K562 (cell line): ENCODE results near the gene NOL4L. TPM values are rescaled to one million over a fixed set of nuclear protein-coding genes. Genes with fewer than 3 reads are reported as not detected.

Source experiments
- CTBP1 ChIP-seq: fragments of 450-650 bp; IDR thresholded peaks from 2 replicates; pipeline ENCODE4 v1.6.1; 2016; ENCODE audit warnings: borderline replicate concordance
- DMBX1 ChIP-seq: fragments of 250-450 bp; sonication (Bioruptor Pico); IDR thresholded peaks from 2 replicates; pipeline ENCODE4 v1.8.0; 2022; ENCODE audit warnings: inconsistent platforms, mild to moderate bottlenecking, moderate library complexity, borderline replicate concordance
- GABPB2 ChIP-seq: fragments of 250-450 bp; sonication (Bioruptor Pico); conservative IDR thresholded peaks from 2 replicates; pipeline ENCODE4 v1.5.1; 2021; ENCODE audit warnings: mild to moderate bottlenecking
- ILF3 ChIP-seq: fragments of 450-650 bp; IDR thresholded peaks from 2 replicates; pipeline ENCODE4 v1.6.1; 2018; ENCODE audit warnings: antibody characterized with exemption, mild to moderate bottlenecking, moderate library complexity, borderline replicate concordance
- JUN ChIP-seq, 2 experiments: sonication (generic) in 1 of 2; formaldehyde crosslinking in 1 of 2; IDR thresholded peaks; 2 replicates each; pipeline versions ENCODE4 v1.6.1 to v1.8.0; 2012 to 2022; ENCODE audit warnings: borderline replicate concordance in 2 of 2, mild to moderate bottlenecking in 2 of 2, improper control_type of control experiment in 1 of 2, low read depth in 1 of 2, low read length in 1 of 2, missing genetic modification reagents in 1 of 2
- MYBL2 ChIP-seq, 2 experiments: fragments of 450-650 bp in 1 of 2; sonication (generic) in 1 of 2; formaldehyde crosslinking in 1 of 2; IDR thresholded peaks; 2 replicates each; pipeline versions ENCODE4 v1.6.1 to v1.8.1; 2017 to 2022; ENCODE audit warnings: borderline replicate concordance in 1 of 2, inconsistent platforms in 1 of 2, low read depth in 1 of 2, mild to moderate bottlenecking in 1 of 2, missing genetic modification reagents in 1 of 2, moderate library complexity in 1 of 2
- NR1H2 ChIP-seq: sonication (generic); formaldehyde crosslinking; IDR thresholded peaks from 2 replicates; pipeline ENCODE4 v1.4.0; 2020; ENCODE audit warnings: mild to moderate bottlenecking, missing genetic modification reagents
- PRMT5 ChIP-seq: sonication (generic); formaldehyde crosslinking; IDR thresholded peaks from 2 replicates; pipeline ENCODE4 v1.5.0; 2020; ENCODE audit warnings: missing genetic modification reagents
- PYGO2 ChIP-seq: fragments of 450-650 bp; IDR thresholded peaks from 2 replicates; pipeline ENCODE4 v1.6.1; 2016; ENCODE audit warnings: mild to moderate bottlenecking, missing genetic modification characterization, moderate library complexity, missing compliant biosample characterization
- SIN3A ChIP-seq, 2 experiments: fragments of 150-350 bp in 1 of 2; IDR thresholded peaks; 2 replicates each; pipeline ENCODE4 v1.6.1; 2011 to 2016; ENCODE audit warnings: borderline replicate concordance in 2 of 2, low read depth in 2 of 2, low read length in 2 of 2, mild to moderate bottlenecking in 2 of 2, moderate library complexity in 2 of 2; ENCODE audit not compliant: control insufficient read depth in 1 of 2
- SMAD4 ChIP-seq: fragments of 250-450 bp; sonication (Bioruptor Pico); conservative IDR thresholded peaks from 2 replicates; pipeline ENCODE4 v1.8.0; 2021; ENCODE audit warnings: inconsistent platforms, mild to moderate bottlenecking, moderate library complexity
- SMARCE1 ChIP-seq: fragments of 450-650 bp; IDR thresholded peaks from 2 replicates; pipeline ENCODE4 v1.7.1; 2016; ENCODE audit warnings: mild to moderate bottlenecking
- SOX6 ChIP-seq: fragments of 450-650 bp; IDR thresholded peaks from 2 replicates; pipeline ENCODE4 v1.6.1; 2014; ENCODE audit warnings: mild to moderate bottlenecking
- TRIM25 ChIP-seq: fragments of 450-650 bp; IDR thresholded peaks from 2 replicates; pipeline ENCODE4 v1.7.0; 2016; ENCODE audit warnings: borderline replicate concordance
- ZNF217 ChIP-seq: sonication (generic); formaldehyde crosslinking; IDR thresholded peaks from 2 replicates; pipeline ENCODE4 v1.8.0; 2022; ENCODE audit warnings: mild to moderate bottlenecking, missing genetic modification reagents
- ZNF518B ChIP-seq: fragments of 250-450 bp; sonication (Bioruptor Pico); IDR thresholded peaks from 2 replicates; pipeline ENCODE4 v1.5.0; 2021; ENCODE audit warnings: mild to moderate bottlenecking, moderate library complexity
- ZNF740 ChIP-seq, 3 experiments: fragments of 200-800 bp in 1 of 3; sonication (Bioruptor generic) in 1 of 3; sonication (generic) in 1 of 3; formaldehyde crosslinking in 1 of 3; IDR thresholded peaks; 2 replicates each; pipeline versions ENCODE4 v1.6.1 to v1.8.0; 2016 to 2022; ENCODE audit warnings: mild to moderate bottlenecking in 2 of 3, missing compliant biosample characterization in 2 of 3, missing genetic modification characterization in 2 of 3, missing genetic modification reagents in 1 of 3
- ZNF77 ChIP-seq: fragments of 250-450 bp; sonication (Bioruptor Pico); IDR thresholded peaks from 2 replicates; pipeline ENCODE4 v1.5.0; 2020
- polyA plus RNA-seq, 8 experiments: library from polyadenylated mRNA; depleted of rRNA in 4 of 8; stranded (reverse) in 5 of 8; unstranded in 3 of 8; fragments of >200 nt; fragmentation: Nextera tagmentation in 2 of 8; fragmentation: Illumina TruSeq in 1 of 8; extraction: Ambion mirVana in 2 of 8; extraction: Trizol in 1 of 8; gene quantifications; 2 replicates each; pipeline versions ENCODE4 v1.2.1 to v1.2.3, GENCODE V29; 2011 to 2014; ENCODE audit warnings: inconsistent platforms in 1 of 8, missing spikeins in 1 of 8
- total RNA-seq, 7 experiments: library from RNA; depleted of rRNA in 6 of 7; stranded (reverse); fragments of >200 nt in 6 of 7; fragmentation: Illumina TruSeq in 2 of 7; extraction: Trizol in 2 of 7; gene quantifications; 2 replicates each; pipeline versions ENCODE4 v1.2.1 to v1.2.3, GENCODE V29; 2011 to 2021; ENCODE audit warnings: low replicate concordance in 1 of 7

NOL4L gene
- total and polyA plus RNA-seq, 9 of the 15 experiments (the other 6 are each of a cell fraction or from before 2014, with no cell fraction given): 5.1 to 36.2 (median 13.6) TPM

GRCh38 chr20:32582659-32583580, 2.2 kb downstream of the NOL4L start (continued):
- TF ChIP-seq MYBL2 (IDR thresholded peaks at IDR 0.05; ENCODE audit: low read depth) (no peak), MYBL2 (CRISPR knock-in tag; IDR thresholded peaks at IDR 0.05; ENCODE audit: borderline replicate concordance) (no peak), SOX6 (0 out of 2 replicates have a peak, but pooled peaks have one; percentile 32), PYGO2 (tag) (no peak), ZNF518B (CRISPR knock-in tag) (no peak), ZNF217 (CRISPR knock-in tag) (no peak), NR1H2 (CRISPR knock-in tag) (no peak), CTBP1 (peak; percentile 87), ZNF77 (CRISPR knock-in tag) (no peak), TRIM25 (no peak), SIN3A (IDR thresholded peaks at IDR 0.05; ENCODE audit: borderline replicate concordance in 2 of 2, control insufficient read depth in 1 of 2, low read depth in 2 of 2, low read length in 2 of 2) (0 out of 4 replicates have a peak, but pooled peaks of 1 of the 2 experiments have one; percentile 14), ZNF740 (CRISPR knock-in tag; IDR thresholded peaks at IDR 0.05) (no peak), ZNF740 (tag; IDR thresholded peaks at IDR 0.05) (no peak), DMBX1 (no peak), SMARCE1 (no peak), GABPB2 (CRISPR knock-in tag) (no peak), SMAD4 (CRISPR knock-in tag) (peak; percentile 71; the same call in 1 of the 2 replicates), ILF3 (no peak), JUN (IDR thresholded peaks at IDR 0.05; ENCODE audit: borderline replicate concordance, low read depth, low read length) (no peak), JUN (CRISPR knock-in tag; IDR thresholded peaks at IDR 0.05; ENCODE audit: borderline replicate concordance) (no peak), PRMT5 (CRISPR knock-in tag) (no peak)
